Right hindlimb (tissue), 1 donor: ENCODE data around the gene OFD1.

Experiments
- DNase-seq: peaks from one replicate; pipeline ENCODE4 v3.0.0-alpha.2; 2018

The OFD1 gene

DNA sequence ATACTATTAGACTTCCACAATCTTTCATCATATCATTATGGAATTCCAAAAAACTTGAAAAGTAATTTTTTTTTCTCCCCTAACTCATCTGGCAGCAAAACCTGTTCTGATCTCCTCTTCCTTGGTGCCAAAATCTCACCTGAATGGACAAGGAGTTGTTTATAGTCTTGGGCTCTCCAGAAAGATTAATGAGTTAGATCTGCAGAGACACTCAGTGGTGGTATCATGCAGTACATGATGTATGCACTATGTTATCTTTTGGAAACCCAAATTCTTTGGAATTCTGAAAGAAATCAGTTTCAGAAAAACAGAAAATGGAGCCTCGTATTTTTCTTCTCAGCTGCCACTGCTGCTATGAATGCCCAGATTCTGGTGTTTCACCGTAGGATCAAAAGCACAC lies 70.7 kb downstream of the OFD1 start:
- DNase-seq = no peak

GRCh38 chrX:13808293-13808692 lies 73.7 kb downstream of the OFD1 start:
- no peak for DNase-seq

DNA sequence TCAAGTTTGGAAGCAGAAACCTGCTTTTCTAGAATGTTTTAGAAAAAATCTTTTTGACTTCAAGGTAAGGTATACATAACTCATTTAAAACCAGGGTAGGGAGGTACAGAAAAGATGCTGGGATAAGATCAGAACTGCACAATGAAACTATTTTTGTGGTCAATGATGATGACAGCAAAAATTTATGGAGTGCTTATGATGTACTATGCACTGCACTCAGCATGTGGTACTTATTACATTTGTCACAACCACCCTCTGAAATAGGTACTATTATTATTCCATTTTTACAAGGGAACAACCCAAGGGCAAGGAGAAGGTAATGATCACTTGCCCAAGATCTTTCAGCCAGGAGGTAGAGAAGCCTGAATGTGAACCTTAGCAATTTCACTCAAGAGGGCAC lies 74.3 kb downstream of the OFD1 start:
- no peak for DNase-seq

DNA sequence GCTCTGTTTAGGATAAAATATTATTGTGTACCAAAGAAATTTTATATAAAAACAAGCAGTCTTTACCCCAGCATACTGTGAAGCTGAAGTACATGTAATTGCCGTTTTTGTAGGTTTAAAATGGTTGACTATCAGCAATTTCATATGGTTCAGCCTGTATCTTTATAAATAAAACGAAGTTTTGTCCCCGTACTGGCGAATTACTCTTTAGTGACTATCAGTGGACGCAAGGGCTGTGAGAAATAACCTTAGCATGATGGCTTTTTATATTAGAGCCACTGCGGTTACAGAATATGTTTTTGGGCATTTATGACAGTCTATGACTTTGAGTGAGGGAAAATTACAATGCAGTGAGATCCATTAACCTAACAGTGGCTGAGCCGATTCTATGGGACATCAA lies 81.1 kb downstream of the OFD1 start:
- DNase-seq = no peak

- DNase-seq = no peak
These were observed 81.6 kb downstream of the OFD1 start for GRCh38 chrX:13816176-13816575.

GRCh38 chrX:13816643-13817627 lies 82.4 kb downstream of the OFD1 start, which contains the start of gene GPM6B:
TSS of gene GPM6B (minus strand) at chrX:13817093. CDS start at chrX:13816904, 189 bp downstream.
- DNase-seq = no peak
